Measurements from ENCODE around the gene LGR6.
A peak's percentile ranks its signal among the peaks of the same experiment; 100 is the strongest.
"Not testable (repeated sequence)": the region's sequence is repeated elsewhere in the genome, so short reads cannot be mapped to it uniquely, and the experiment has no call there.

The LGR6 gene

DNA sequence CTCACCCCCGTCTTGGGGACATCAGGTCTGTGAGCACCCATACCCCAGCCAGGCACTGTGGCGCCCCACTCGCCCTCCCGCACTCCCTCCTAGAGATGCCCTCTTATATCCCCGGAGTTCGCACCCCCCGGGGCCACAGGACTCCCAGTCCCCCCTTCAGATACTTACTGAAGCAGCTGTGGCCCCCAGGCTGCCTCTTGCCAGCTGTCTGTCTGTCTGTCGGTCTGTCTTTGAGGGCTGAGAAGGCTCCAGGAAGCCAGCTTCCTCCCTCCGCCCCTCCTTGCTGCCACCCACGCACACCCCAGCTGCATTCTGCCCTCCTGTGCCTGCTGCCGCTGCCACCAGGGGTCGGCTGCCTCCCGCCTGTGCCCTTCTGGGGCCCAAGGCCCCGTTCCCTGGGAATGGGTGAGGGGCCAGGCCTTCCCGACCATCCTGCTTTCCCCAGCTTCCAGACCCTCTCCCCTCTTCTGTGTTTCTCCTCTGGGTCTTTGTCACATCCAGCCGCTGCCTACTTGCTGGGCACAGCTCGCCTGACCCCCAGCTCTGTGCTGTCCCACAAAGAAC lies 33.1 kb upstream of the LGR6 start, which contains the start of gene PTPN7:
PTPN7 (minus strand) TSS at position 226 of the 564 bp plus-strand sequence. CDS start 1,200 bp downstream, outside the sequence.
- DNase-seq (ENCODE audit: low spot score), result no peak

DNA sequence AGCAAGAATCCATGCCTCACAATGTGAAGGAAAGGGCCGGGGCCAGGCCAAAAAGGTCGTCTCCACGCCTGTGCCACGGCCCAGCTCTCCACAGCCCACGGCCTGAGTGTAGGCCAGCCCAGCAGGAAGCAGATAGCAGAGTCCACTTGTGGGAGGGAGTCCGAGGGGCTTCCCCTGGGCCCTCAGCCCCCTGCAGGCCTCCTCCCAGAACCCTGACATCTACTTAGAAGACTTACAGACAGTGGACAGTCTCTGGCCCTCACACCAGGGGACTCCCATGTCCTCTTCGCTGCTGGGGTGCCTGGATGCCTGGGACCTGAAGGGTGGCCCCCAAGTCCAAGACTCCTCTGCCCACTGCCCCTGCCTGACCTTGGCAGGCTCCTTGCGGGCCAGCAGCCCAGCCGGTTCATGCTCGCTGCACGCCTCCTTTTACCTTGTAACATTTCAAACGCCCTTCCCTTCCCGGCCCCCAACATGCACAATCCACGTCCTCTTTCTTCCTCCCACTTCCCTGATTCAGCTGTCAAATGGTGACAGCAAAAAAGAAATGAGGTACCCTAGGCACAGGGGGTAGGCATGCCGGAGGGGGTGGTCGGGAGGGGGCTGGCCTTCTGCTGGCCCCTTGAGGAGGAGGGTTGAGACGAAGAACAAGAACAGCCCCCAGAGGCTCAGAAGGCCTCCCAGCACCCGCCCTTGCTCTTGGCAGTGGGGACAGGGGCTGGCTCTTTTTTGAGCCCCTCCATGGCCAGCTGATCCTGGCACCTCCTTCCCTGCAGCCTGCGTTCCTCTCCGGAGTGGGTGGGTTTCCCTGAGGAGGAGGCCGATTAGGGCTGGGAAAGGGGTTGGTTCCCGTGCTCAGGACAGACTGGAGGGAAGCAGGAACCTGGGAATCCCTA lies 32.2 kb upstream of the LGR6 start:
- DNase-seq (ENCODE audit: low spot score), result no peak

DNA sequence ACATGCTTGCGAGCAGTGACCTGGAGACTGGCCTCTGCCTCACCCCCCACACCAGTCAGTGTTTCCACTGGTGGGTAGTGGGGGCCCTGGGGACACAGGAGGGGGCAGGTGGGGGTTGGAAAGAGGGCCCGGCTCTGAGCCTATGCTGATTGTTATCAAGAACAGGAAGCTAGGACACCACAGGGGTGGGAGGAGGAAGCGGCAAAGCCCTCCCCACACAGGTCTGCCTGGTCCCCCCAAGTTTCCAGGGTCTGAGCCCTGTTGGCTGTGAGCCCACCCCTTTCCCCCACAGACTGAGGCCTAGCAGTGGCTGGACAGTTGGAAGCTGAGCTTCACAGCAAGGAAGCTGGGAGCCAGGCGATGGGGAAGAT lies 31.6 kb upstream of the LGR6 start:
- no peak for DNase-seq (ENCODE audit: low spot score)

DNA sequence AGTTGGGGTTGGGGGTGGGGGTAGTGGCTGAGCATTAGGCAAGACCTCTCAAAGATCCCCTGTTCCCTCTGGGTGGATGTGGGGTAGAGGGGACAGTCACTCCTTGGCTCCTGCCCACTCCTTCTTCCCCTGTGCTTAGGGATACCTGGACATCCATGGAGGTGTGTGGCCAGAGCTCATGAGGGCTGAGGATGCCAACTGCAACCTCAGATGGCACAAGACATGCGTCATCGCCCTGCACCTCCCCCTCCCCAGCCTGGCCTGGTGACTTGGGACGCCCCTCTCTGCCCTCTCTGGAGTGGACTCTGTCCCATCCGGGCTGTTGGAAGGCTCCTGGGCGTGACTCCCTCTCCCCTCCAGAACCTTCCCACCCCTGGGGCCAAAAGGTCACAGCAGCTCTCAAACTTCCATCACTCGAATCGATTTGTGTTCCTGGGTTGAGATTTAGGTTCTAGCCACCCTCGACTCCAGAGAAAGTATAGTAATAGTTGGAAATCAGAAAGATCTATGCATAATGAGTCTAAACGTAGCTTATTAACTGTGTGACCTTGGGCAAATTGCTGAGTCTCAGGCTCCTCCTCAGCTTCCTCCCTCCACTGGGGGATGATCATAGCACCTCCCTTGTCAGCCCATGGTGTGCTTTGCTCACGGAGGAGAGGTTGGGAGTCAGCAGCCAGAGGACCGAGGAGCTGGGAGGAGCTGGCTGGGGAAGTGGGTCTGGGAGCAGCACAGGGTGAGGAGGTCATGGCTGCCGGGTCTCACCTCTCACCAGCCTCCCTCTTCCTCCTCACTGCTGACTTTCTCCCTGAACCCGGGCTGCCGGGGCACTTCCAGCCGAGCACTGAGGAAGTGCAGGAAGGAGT lies 30.9 kb upstream of the LGR6 start:
- no peak for DNase-seq (ENCODE audit: low spot score)

DNA sequence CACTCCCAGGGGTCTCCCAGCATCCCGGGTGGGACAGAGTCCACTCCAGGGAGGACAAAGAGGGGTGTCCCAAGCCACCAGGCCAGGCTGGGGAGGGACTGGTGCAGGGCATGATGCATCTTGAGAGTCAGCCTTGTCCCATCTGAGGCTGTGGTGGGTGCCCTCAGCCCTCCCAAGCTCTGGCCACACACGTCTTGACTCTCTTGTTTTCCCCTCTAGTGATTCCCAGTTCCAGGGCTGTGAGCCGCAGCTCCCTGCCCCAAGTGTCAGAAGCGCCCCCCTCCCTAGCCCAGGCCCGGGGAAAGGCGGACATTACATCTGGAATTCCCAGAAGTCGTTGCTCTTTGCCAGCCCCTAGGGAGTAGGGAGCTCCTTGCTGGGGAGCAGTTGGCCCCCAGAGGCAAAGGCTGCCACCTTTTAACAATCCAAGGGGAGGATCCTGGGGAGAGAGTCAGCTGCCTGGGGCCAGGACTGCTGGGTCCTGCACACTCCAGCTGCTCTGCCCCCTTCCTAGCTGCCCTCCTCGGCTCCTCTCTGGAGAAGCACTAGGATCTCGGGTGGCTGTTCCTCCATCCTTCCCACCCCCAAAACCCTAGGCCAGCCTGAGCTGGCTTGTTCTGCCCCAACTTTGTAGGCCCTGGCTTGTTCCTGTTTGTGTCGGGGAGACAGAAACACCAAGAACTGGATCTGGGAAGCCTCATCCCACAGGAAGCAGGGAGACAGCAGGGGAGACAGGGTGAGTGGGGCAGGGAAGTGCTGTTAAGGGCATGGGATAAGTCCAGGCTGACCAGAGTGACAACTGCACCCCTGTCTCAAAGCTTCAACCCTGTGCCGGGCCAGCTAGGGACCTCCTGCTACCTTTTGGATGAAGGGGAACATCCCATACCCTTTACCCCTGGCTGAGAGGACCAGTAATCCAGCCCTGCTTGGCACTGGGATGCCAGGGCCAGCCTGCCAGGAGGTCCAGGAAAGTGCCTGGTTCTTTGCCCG lies 30.0 kb upstream of the LGR6 start:
- DNase-seq (ENCODE audit: low spot score), result no peak

DNA sequence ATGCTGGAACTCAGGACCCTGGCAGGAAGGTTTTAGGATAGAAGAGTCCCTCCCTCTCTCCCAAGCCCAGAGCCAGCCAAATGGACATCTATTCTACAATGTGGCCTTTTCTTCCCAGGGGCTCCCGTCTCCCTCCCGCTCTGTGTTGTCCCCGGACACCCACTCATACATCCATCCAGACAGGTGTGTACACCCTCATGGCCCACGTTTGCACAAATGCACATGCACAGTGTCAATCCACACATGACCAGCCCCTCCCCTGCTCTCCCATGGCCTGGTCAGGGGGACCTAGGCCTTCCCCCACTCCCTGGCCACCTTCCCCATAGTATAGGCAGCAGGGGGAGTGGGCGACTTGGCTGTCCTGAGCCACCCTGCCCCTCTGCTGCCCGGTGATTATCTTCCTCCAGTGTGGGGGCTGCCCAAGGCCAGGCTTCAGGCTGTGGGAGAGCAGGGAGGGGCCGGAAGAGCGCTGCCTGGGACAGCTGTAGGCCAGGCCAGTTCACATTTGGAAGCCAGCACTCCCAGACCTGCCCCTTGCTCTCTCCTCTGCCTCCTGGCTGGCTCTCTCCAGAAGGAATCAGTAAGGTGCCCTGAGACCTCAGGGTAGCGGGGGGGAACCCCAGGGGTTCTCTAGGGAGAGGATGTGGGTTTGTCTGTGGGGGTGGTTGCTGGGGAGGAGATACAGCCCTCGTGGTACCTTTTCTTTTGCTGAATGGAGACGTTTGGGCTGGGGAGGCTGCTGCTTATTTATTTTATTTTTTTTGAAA lies 29.1 kb upstream of the LGR6 start:
- no peak for DNase-seq (ENCODE audit: low spot score)

DNA sequence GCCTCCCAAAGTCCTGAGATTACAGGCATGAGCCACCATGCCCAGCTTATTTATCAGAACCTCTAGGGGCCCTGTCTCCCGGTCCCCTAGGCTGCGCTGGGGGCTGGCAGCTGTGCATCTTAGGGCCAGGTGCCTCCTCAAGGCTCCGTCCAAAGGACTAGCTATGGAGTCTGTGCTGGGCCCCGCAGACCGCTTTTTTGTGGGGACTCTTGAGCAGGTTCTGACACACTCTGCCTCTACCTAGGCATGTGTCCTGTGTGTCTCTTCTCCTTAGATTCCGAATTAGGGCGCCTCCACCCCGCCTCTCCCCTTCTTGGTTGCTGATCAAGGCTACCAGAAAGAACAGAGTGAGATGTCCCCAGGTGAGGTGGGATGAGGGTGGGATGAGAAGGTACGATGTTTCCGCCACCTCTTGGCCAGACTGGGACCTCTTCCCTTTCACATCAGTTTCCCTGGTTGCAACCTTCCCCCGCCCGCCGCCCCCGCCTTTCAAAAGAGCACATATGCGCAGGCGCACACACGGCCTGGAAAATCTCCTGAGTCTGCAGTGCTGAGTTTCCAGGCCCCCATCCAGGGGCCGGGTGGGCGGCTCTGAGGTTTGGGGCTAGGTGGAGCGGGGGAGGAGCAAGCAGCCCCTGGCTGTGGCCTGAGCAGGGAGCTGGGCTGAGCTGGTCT lies 28.2 kb upstream of the LGR6 start:
- DNase-seq (ENCODE audit: low spot score), result peak; percentile 88

DNA sequence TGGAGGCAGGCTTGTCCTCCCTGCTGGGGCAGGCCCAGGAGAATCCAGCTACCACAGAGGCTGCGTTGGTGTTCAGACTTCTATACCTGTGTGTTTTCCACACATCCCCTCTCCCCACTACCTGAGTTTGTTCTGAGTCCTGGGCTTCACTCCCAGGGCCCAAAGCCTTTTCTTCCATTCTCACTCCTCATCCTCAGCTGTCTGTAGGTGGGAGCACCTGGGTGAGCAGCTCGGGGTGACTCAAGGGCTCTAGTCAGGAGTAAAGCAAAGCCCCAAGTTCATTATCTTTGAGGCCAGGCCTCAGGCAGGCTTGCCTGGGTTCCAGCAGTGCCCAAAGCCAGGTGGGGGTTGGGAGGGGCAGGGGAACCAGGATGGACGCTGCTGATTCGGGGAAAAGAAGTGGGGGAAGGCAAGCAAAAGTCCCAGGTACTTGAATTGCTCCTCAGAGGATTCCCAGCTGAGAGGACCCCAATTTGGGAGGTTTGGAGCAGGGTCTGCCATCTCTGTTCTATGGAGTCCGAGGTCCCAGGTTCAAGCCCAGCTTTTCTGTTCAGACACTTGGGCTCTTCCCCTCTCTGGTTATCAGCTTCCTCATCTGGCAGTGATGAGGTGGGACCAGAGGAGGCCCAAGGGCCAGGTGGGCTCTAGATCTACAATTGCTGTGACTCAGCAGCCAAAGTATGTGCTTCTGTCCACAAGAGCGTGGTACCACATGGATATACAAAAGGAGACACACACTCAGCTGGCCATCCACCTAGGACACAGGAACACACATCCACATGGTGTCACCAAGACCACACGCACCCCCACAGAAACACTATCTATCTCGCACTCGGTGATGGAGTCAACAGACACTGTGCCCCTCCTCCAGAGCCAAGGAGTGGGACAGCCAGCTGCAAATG lies 27.4 kb upstream of the LGR6 start:
- DNase-seq (ENCODE audit: low spot score), result no peak

DNA sequence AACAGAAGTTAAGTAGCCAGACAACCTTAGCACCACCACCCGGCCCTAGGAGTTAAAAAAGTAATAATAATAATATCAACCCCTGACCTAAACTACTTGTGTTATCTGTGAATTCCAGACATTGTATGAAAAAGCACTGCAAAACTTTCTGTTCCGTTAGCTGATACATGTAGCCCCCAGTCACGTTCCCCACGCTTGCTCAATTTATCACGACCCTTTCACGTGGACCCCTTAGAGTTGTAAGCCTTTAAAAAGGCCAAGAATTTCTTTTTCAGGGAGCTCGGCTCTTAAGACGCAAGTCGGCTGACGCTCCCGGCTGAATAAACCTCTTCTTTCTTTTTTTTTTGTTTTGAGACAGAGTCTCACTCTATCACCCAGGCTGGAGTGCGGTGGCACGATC lies 26.5 kb upstream of the LGR6 start:
- not testable (repeated sequence) for DNase-seq (ENCODE audit: low spot score)

DNA sequence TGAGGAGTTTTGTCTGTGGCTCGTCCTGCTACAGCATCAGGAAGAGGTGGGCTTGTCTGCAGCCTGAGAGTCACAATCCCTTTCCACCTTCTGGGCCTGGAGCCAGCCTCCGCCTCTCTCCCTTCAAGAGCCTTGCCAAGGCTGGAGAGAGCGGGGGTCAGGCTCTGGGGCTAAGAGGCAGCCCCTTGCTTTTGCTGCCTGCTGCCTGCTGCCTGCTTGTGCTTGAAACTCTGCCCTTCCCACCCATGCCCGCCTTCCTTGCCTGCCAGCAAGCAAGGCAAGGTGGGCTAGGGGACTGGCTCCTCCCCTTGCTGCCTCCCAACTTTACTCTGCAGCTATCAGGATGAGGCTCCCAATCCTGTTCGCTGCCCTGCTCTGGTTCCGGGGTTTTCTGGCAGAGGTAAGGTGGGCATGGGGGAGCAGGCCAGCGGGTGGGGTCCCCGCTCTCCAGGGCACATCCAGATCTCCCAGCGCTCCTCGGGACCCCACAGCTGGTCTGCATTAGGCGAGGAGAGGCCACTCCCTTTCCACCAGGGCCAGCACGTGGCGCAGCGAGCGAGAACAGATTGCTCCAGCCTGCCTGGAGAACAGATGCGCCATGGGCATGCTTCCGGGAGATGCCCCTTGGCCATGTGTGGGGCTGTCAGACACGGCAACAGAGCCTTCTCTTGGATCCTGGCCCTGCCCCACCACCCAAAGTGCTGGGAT lies 25.7 kb upstream of the LGR6 start:
- peak; percentile 83 for DNase-seq (ENCODE audit: low spot score)

DNA sequence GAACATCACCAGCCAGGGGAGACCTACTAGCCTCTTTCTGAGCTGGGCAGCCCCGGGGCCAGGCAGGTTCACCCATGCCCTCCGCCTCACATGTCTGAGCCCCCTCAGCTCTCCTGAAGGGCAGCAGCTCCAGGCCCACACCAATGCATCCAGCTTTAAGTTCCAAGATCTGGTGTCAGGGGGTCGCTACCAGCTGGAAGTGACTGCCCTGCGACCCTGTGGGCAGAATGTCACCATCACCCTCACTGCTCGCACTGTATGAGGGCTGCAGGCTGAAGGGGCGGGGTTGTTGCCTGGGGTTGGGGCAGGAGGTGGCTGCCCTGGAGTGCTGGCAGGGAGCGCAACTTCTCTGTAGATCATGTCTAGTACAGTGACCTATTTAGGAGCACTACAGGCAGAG lies 24.7 kb upstream of the LGR6 start:
- no peak for DNase-seq (ENCODE audit: low spot score)

DNA sequence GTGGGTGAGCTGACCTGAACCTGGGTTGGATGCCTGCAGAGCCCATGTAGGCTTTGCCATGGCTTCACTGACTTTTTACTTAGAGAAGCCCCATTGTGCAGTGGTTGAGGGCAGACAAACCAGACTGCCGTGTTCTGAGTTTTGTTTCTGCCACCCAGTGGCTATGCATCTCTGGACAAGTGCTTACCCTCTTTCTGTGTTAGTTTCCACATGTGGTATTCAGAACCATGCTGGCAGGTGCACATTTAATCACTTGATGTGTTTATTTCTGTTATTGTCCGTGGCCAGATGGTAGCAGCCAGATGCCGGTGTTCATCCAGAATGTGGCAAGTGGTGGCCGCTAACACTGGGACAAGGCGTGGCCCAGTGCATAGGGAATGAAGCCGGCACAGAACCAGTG lies 22.9 kb upstream of the LGR6 start:
- no peak for DNase-seq (ENCODE audit: low spot score)

DNA sequence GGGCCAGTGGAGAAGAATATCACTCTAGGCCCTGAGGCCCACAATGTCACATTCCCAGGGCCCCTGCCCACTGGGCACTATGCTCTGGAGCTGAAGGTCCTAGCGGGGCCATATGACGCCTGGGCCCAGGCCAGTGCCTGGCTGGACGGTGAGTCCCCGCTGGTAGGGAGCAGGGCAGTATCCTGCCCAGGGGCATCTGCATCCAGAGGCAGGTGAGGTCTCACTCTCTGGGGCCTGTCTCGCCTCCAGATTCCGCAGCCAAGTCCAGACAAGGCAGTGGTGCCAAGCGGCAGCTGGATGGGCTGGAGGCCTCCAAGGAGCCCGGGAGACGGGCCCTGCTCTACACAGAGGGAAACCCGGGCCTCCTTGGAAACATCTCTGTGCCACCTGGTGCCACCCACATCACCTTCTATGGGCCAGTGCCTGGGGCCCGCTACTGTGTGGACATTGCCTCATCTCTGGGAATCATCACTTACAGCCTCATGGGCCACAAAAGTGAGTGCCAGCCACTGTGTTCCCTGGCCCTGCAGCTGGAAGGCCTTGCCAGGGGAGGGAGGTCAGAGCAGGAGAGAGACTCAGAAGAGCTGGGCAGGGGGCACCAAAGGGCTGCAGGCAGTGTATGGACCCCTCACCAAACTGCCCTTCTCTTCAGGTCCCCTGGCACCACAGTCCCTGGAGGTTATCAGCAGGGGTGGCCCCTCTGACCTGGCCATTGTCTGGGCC lies 22.1 kb upstream of the LGR6 start:
- no peak for DNase-seq (ENCODE audit: low spot score)

DNA sequence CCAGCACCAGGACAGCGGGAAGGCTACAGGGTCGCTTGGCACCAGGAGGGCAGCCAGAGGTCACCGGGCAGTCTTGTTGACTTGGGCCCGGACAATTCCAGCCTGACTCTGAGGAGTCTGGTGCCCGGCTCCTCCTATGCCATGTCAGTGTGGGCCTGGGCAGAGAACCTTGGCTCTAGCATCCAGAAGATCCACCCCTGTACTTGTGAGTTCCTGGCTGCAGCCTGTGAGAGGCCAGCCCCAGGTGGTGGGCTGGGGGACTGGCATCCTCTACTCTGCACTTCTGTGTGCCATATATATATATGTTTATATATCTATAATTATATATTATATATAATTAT lies 21.6 kb upstream of the LGR6 start:
- DNase-seq (ENCODE audit: low spot score), result no peak

DNA sequence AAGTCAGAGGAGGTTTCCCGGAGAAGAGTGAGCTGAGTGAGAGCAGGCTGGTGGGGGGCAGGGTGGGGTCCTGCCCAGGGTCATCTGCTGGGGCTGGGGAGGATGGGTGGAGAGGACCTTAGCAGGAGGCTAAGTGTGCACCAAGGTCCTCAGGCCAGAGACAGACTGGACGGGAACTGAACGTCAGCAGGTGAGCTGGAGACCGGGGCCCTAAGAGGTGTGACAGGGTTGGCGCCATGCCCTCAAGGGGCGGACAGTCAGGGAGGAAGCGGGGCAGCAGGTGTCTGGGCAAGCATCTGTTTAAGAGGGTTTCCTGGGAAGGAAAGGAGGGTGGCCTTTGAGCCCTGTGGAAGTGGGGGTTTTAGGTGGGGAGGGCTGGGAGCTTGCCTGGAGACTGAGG lies 19.6 kb upstream of the LGR6 start:
- no peak for DNase-seq (ENCODE audit: low spot score)

DNA sequence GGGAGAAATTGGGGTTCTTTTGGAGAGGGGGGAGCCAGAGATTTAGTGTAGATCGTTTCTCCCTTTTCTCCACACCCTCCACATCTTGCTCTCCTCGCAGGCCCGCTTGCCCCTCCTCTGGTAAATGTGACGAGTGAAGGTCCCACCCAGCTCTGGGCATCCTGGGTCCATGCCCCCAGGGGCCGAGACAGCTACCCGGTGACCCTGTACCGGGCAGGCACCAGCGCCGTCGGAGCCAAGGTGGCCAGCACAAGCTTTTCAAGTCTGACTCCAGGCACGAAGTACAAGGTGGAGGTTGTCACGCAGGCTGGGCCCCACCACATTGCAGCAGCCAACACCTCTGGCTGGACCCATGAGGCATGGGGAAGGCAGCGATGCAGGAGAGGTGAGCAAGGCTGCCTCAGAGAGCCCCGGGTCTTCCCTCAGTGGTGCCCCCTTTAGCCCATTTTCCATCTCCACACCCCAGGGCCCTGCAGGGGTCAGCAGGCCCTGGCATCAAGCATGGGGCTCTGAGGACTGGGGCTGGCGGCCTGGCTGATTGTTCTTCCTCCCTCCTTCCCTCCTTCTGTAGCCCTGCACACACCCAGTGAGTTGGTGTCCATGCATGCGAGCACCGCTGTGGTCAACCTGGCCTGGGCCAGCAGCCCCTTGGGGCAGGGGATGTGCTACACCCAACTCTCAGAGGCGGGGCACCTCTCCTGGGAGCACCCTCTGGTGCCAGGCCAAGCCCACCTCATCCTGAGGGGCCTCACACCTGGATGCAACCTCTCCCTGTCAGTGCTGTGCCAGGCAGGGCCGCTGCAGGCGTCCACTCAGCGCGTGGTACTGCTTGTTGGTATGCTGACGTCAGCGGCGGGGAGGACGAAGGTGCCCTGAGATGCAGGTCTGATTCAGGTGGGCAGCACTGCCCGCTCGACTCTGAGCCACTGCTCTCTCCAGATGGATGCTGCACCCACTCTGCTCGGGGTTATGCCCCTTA lies 16.4 kb upstream of the LGR6 start:
- DNase-seq (ENCODE audit: low spot score), result no peak
